Epithelial cell of proximal tubule (primary cell): ENCODE data around the gene USP13. TPM values are rescaled to one million over a fixed set of nuclear protein-coding genes. Genes with fewer than 3 reads are reported as not detected.

Experiments used
- DNase-seq: peaks from one replicate; pipeline ENCODE4 v3.0.0-alpha.2; 2011; ENCODE audit warnings: low read depth
- H3K4me3 ChIP-seq: 2 replicates; pipeline ENCODE4 v1.5.1; 2011; ENCODE audit warnings: low read depth, mild to moderate bottlenecking, low read length
- total RNA-seq: library from RNA; depleted of rRNA; stranded (reverse); fragments of >200 nt; gene quantifications from 2 replicates; pipeline ENCODE4 v1.2.3, GENCODE V29; 2015
- TF ChIP-seq, protein P1 (sequence below): conservative IDR thresholded peaks from 2 replicates; pipeline ENCODE4 v1.5.1; 2012; ENCODE audit warnings: low read depth, mild to moderate bottlenecking, low read length

The USP13 gene
- total RNA-seq, 1 donor from 2014 or later: 10.3 TPM

DNA sequence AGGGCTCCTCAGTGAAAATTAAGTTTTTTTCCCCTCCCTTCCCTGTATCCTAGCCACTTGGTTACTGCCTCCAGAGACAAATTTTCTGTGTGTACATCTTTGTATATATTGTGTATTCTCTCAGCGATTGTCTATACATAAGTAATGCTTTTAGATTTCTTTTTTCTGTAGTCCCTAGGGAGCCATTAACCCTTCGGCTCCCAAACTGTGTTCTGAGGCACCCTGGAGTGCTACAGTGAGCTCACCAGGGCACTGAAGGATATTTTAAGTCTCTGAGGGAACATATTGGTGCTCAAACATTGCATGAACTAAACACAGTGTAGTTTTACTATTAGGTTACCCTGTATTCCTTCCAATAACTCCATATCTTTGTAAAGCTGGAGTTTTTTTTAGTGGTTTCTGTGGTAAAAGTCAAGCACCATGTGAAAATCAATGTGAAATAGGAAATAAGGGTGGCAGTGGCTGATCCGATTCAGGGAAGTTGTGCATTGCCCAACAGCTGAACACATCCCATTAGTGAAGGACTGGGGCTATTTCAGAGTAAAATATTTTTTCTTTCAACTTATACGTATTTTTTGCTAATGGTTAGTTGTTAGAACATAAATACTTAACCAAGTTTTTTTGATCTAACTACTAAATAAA, 43.0 kb downstream of the USP13 start:
- no peak for DNase-seq
- TF ChIP-seq, protein P1, sequence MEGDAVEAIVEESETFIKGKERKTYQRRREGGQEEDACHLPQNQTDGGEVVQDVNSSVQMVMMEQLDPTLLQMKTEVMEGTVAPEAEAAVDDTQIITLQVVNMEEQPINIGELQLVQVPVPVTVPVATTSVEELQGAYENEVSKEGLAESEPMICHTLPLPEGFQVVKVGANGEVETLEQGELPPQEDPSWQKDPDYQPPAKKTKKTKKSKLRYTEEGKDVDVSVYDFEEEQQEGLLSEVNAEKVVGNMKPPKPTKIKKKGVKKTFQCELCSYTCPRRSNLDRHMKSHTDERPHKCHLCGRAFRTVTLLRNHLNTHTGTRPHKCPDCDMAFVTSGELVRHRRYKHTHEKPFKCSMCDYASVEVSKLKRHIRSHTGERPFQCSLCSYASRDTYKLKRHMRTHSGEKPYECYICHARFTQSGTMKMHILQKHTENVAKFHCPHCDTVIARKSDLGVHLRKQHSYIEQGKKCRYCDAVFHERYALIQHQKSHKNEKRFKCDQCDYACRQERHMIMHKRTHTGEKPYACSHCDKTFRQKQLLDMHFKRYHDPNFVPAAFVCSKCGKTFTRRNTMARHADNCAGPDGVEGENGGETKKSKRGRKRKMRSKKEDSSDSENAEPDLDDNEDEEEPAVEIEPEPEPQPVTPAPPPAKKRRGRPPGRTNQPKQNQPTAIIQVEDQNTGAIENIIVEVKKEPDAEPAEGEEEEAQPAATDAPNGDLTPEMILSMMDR: no peak
- H3K4me3 ChIP-seq: no peak overlapping the region

DNA sequence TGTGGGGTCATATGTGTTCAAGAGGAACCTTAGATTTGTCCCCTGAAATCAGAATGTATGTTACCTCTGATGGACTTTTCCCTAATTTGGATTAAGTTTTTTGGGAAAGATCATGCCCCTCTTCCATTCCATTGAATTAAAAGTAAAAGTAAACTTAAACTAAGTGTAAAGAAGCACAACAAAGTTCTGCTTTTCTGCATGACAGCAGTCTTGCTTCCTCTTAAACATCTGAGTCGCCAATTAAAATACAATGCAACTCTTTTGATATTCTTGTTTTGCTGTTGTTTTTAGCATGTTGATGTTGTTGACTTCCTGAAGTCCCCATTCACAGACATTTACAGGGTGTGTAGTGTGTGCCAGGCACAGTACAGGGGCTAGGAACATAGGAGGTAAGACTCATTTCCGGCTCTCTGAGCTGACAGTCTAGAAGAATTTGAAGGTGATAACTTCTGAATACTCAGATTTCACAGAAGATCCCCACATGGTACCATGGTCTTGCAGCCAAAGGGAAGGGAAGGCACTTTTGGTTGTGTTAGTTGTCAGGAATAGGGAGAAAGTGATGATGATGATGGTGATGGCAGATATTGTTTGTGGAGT, 45.0 kb downstream of the USP13 start:
- DNase-seq: no peak
- H3K4me3 ChIP-seq: no peak overlapping the region
- TF ChIP-seq, protein P1: no peak

DNA sequence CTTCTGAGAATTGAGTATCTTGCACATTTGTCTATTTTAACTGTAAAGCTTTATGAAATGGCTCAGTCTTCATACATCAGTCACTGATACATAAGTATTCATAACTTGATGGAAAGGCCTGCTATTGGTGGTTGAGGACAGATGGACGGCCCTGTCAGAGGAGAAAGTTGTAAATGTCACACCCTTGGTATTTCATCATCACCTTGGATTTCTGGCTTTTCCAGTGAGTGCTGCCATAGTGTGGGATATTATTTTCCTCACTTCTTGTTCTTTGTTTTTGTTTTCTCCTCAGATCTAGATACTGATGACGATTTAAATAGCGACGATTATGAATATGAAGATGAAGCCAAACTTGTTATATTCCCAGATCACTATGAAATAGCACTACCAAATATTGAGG, 47.9 kb downstream of the USP13 start:
- DNase-seq: no peak
- H3K4me3 ChIP-seq: no peak overlapping the region
- TF ChIP-seq, protein P1: no peak

DNA sequence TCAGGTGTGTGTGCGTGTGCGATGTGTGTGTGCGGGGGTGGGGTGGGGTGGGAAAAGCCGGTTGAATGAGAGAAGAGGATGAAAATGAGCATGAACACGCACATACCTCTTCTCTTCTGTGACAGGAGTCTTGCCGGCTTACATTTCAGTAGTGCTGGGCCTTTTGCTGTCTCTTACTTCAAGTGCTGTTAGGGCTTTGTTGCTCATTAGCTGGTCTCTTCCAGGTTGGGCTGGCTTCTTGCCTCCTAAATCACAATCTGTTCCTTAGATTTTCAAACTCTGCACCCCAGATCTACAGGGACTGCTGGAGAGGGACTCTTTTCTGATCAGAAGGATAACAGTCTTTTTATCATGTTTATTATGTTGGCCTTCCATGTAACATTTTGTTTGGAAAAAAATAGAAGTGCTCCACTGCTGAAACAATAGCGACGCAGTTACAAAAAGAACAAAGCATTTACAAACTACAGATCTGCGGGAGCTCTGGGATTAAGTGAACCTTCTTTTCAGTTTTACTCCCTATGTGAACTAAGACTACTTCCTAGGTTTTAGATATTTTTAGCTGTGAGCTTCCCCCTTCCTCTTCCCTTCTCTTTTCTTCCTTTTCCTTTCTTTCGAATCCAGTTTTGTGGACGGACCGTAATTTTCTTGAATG, 48.5 kb downstream of the USP13 start:
- TF ChIP-seq, protein P1: no peak
- no peak for DNase-seq
- no peak overlapping the region for H3K4me3 ChIP-seq

DNA sequence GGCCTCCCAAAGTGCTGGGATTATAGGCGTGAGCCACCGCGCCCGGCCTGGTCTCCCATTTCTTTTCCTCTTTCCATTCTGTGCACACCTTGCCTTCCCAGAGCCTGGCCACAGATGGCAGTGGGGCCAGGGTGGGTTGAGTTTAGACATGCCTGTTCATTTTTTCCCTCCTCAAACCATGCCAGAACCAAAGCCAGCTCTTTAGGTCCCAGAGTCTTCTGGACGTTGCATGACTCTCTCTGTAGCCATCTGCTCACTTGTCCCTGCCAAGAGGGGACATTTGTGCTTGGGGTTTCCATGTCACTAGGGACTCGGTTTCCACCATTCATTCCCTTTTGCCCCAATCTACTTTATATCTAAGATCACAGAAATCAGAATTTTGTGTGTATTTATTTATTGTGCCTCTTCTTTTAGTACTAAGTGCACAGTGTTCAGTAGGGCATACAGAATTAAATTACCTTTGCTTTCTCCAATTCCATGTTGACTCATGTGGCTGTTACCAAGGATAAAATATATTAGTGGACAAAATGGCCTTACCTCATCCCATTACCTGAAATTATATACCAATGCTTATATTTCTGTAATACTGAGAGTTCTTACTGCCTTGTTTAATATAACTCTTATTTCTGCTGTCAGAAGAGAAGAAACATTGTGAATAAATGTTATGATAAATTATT, 49.6 kb downstream of the USP13 start:
- TF ChIP-seq, protein P1: no peak
- no peak overlapping the region for H3K4me3 ChIP-seq
- no peak for DNase-seq

DNA sequence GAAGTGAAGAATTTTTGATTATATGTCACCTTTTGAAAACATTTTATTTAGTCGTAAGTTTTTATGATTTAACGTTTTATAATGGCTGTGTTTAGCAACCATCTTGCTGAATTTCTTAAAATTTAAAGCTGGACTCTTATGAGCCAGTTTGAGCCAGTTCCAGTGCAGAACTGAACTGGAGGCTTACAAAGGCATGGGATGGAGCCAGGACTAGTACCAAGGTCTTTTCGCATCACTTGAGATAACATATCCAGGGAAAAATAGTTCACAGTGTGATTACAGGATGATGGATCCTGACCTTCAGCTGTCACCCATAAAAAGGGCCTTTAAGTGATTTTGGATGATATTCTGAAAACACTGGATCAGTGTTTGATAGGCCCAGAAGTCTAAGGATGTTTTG, 51.0 kb downstream of the USP13 start:
- no peak overlapping the region for H3K4me3 ChIP-seq
- DNase-seq: no peak
- TF ChIP-seq, protein P1: no peak
